SJCRH30 (cell line): ENCODE data around the gene ANKRD40. TPM values are rescaled to one million over a fixed set of nuclear protein-coding genes. Genes with fewer than 3 reads are reported as not detected.
"Not testable (repeated sequence)": the region's sequence is repeated elsewhere in the genome, so short reads cannot be mapped to it uniquely, and the experiment has no call there.

ENCODE experiments used
- DNase-seq, 2 experiments: peaks; one replicate each; pipeline ENCODE4 v3.0.0-alpha.2; 2015 to 2020
- H3K27ac ChIP-seq: fragments of 250-450 bp; sonication (Bioruptor Pico); 2 replicates; pipeline ENCODE4 v1.5.1; 2020; ENCODE audit warnings: mild to moderate bottlenecking, moderate library complexity
- H3K27me3 ChIP-seq: fragments of 250-450 bp; sonication (Bioruptor Pico); 2 replicates; pipeline ENCODE4 v1.5.1; 2020; ENCODE audit warnings: mild to moderate bottlenecking, moderate library complexity
- H3K36me3 ChIP-seq: fragments of 250-450 bp; sonication (Bioruptor Pico); 2 replicates; pipeline ENCODE4 v1.5.1; 2020; ENCODE audit warnings: mild to moderate bottlenecking, moderate library complexity
- H3K4me1 ChIP-seq: fragments of 250-450 bp; sonication (Bioruptor Pico); 2 replicates; pipeline ENCODE4 v1.5.1; 2020; ENCODE audit warnings: mild to moderate bottlenecking, moderate library complexity
- H3K4me3 ChIP-seq: fragments of 250-450 bp; sonication (Bioruptor Pico); 2 replicates; pipeline ENCODE4 v1.5.1; 2020; ENCODE audit warnings: mild to moderate bottlenecking, moderate library complexity
- H3K9me3 ChIP-seq: fragments of 250-450 bp; sonication (Bioruptor Pico); replicated peaks from 2 replicates; pipeline ENCODE4 v1.5.1; 2020; ENCODE audit warnings: mild to moderate bottlenecking, moderate library complexity
- total RNA-seq: library from RNA; depleted of rRNA; stranded (reverse); fragments of >200 nt; shearing (Covaris generic); gene quantifications from 2 replicates; pipeline ENCODE4 v1.2.3, GENCODE V29; 2014

ANKRD40 gene
- total RNA-seq, 1 experiment from 2014 or later: 48.1 TPM

- H3K4me3 ChIP-seq: no peak overlapping the region
- no peak overlapping the region for H3K27ac ChIP-seq
- peaks cover 23% of the 10 kb centered on the region for H3K4me1 ChIP-seq
- no peaks in the 10 kb centered on the region for H3K27me3 ChIP-seq
- DNase-seq: peak in 1 of 2 experiments; percentile 31
- no peaks in the 10 kb centered on the region; the same call in 1 of the 2 replicates for H3K36me3 ChIP-seq
- H3K9me3 ChIP-seq: no peaks in the 10 kb centered on the region
These were observed 22.9 kb downstream of the ANKRD40 start for GRCh38 chr17:50684612-50685333.

DNA sequence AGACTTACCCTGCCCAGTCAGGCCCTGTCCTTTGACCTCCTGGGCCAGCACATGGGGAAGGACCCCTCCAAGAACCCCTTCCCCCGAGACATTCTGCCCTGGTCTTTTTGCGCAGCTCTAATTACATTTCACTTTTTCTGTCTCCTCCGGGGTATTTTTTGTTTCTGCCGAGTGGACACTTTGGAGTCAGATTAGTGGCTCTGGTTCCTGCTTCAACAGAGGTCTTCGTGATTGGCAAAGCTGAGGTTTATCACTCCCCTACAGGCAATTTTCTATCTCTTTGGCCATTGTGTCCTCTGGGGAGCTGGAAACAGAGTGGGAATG lies 23.5 kb downstream of the ANKRD40 start:
- DNase-seq: no peak
- no peak overlapping the region for H3K27ac ChIP-seq
- H3K4me3 ChIP-seq: no peak overlapping the region
- no peaks in the 10 kb centered on the region; the same call in 1 of the 2 replicates for H3K36me3 ChIP-seq
- peaks cover 22% of the 10 kb centered on the region for H3K4me1 ChIP-seq
- no peaks in the 10 kb centered on the region for H3K9me3 ChIP-seq
- no peaks in the 10 kb centered on the region for H3K27me3 ChIP-seq

DNA sequence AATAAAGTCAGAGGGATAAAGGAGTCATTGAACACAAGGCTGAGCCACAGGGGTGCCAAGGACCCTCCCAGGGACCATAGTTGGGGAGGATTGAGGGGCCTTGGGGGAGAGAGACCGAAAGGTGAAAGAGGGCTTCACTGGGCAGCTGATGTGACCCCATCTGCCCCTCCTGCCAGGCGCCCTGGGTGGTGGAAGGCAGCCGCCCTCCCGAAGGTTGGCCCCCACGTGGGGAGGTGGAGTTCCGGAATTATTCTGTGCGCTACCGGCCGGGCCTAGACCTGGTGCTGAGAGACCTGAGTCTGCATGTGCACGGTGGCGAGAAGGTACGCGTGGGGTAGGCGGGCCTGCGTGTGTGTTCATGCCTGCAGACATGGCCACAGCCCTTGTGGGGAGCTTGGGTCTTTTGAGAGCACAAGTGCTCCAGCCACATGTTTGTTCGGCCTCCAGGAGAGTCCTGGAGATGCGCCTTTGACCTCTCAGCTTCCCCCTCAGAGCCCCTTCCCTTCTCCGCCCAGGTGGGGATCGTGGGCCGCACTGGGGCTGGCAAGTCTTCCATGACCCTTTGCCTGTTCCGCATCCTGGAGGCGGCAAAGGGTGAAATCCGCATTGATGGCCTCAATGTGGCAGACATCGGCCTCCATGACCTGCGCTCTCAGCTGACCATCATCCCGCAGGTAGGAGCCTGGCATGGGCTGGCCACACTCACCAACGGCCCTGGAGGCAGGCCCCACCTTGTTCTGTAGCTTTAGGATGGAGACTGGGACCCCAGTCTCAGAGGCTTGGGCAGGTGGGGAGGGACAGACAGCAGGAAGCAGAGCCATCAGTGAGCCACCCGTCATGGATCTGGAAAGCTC lies 24.1 kb downstream of the ANKRD40 start:
- Histone ChIP-seq H3K4me3 (no peak overlapping the region), H3K9me3 (no peaks in the 10 kb centered on the region), H3K27me3 (no peaks in the 10 kb centered on the region), H3K4me1 (peaks cover 18% of the 10 kb centered on the region), H3K36me3 (no peaks in the 10 kb centered on the region; the same call in 1 of the 2 replicates), H3K27ac (no peak overlapping the region)
- no peak for DNase-seq

DNA sequence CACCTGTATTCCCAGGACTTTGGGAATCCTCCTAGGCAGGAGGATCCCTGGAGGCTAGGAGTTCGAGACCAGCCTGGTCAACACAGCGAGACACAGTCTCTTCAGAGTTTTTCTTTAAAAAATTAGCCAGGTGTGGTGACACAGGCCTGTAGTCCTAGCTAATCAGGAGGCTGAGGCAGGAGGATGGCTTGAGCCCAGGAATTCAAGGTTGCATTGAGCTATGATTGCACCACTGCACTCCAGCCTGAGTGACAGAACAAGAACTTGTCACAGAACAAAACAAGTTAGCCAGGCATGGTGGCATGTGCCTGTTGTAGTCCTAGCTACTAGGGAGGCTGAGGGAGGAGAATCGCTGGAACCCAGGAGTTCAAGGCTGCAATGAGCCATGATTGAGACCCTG lies 24.8 kb downstream of the ANKRD40 start:
- Histone ChIP-seq H3K36me3 (no peaks in the 10 kb centered on the region; the same call in 1 of the 2 replicates), H3K9me3 (no peaks in the 10 kb centered on the region), H3K4me1 (peaks cover 18% of the 10 kb centered on the region), H3K27ac (no peak overlapping the region), H3K27me3 (no peaks in the 10 kb centered on the region), H3K4me3 (no peak overlapping the region)
- no peak for DNase-seq

DNA sequence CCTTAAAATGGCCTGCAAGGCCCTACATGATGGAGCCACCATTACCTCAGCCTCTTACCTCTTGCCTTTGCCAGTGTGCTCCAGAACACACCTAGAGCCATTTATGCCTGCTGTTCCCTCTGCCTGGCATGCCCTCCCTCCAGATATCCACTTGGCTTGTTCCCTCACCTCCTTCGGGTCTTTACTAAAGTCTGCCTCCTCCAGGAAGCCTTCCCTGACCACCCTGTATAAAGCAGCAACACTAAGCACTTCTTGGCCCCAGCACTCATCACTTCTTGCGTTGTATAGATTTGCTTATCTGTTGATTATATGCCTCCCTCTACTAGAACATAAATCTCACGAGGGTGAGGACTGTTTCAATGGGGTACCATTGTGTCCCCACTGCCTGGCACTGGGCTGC lies 25.3 kb downstream of the ANKRD40 start:
- H3K4me1 ChIP-seq: peaks cover 16% of the 10 kb centered on the region
- no peaks in the 10 kb centered on the region for H3K27me3 ChIP-seq
- H3K36me3 ChIP-seq: no peaks in the 10 kb centered on the region; the same call in 1 of the 2 replicates
- DNase-seq: no peak
- H3K27ac ChIP-seq: no peak overlapping the region
- no peaks in the 10 kb centered on the region for H3K9me3 ChIP-seq
- no peak overlapping the region for H3K4me3 ChIP-seq

- Histone ChIP-seq H3K27me3 (no peaks in the 10 kb centered on the region), H3K36me3 (no peaks in the 10 kb centered on the region; the same call in 1 of the 2 replicates), H3K9me3 (no peaks in the 10 kb centered on the region), H3K27ac (no peak overlapping the region), H3K4me1 (peaks cover 11% of the 10 kb centered on the region), H3K4me3 (no peak overlapping the region)
- DNase-seq: peak; percentile 61 to 80
These were observed 26.2 kb downstream of the ANKRD40 start for GRCh38 chr17:50681263-50682200.

- H3K9me3 ChIP-seq, H3K27ac ChIP-seq, H3K36me3 ChIP-seq, H3K4me1 ChIP-seq, DNase-seq, H3K4me3 ChIP-seq, H3K27me3 ChIP-seq: not testable (repeated sequence)
These were observed 27.0 kb downstream of the ANKRD40 start for GRCh38 chr17:50680543-50681262.

DNA sequence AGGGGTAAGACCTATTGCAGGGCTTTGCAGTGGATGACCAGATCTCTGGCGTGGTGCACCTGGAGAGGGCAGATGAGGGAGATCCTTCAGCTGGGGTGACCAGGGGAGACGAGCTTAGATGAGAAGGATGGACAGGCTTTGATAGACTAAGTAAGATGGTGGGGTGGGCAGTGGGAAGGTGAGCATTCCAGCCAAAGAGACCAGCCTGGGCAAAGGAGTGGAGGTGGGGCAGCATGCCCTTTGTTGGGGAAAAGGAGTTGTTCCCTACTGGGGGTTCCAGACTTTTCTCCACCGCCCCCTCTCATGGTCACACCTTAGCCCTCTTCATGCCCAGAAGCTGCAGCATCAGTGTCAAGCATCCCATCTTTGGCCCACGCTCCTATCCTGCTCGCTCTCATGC lies 27.6 kb downstream of the ANKRD40 start:
- H3K36me3 ChIP-seq: no peaks in the 10 kb centered on the region; the same call in 1 of the 2 replicates
- H3K27ac ChIP-seq: no peak overlapping the region
- H3K27me3 ChIP-seq: no peaks in the 10 kb centered on the region
- DNase-seq: no peak
- H3K4me3 ChIP-seq: no peak overlapping the region
- no peaks in the 10 kb centered on the region for H3K9me3 ChIP-seq
- peaks cover 6% of the 10 kb centered on the region for H3K4me1 ChIP-seq

DNA sequence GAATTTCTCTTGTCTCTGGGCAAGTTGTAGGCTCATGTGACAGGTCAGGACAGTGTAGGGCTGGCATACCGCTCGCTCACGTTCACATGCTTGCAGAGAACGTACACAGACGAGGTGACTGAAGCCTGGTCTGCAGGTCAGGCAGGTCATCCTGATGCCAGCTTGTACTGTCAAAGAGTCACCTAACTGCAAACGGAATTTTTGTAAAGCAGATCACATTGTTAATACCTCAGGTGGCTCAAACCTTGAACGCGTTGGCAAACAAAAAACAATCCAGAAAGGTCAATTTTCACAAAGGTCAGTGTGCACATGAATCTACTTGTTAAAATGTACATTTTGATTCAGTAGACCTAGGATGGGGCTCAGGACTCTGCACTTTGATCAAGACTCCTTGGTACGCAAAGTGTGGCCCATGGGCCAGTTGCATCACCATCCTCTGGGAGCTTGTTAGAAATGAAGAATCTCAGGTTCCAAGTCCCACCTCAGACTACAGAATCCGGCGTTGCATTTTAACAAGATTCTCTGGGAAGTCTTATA lies 28.6 kb downstream of the ANKRD40 start:
- no peak for DNase-seq
- Histone ChIP-seq H3K9me3 (no peaks in the 10 kb centered on the region), H3K27ac (no peak overlapping the region), H3K4me1 (no peaks in the 10 kb centered on the region), H3K27me3 (no peaks in the 10 kb centered on the region), H3K4me3 (no peak overlapping the region), H3K36me3 (no peaks in the 10 kb centered on the region; the same call in 1 of the 2 replicates)

- no peaks in the 10 kb centered on the region; the same call in 1 of the 2 replicates for H3K36me3 ChIP-seq
- H3K27ac ChIP-seq: no peak overlapping the region
- H3K4me3 ChIP-seq: no peak overlapping the region
- no peak for DNase-seq
- H3K4me1 ChIP-seq: no peaks in the 10 kb centered on the region
- no peaks in the 10 kb centered on the region for H3K9me3 ChIP-seq
- no peaks in the 10 kb centered on the region for H3K27me3 ChIP-seq
These were observed 29.8 kb downstream of the ANKRD40 start for GRCh38 chr17:50677851-50678375.

GRCh38 chr17:50676065-50676975 lies 31.4 kb downstream of the ANKRD40 start:
- Histone ChIP-seq H3K9me3 (no peaks in the 10 kb centered on the region), H3K4me1 (no peaks in the 10 kb centered on the region), H3K27ac (no peak overlapping the region), H3K4me3 (no peak overlapping the region), H3K36me3 (no peaks in the 10 kb centered on the region; the same call in 1 of the 2 replicates), H3K27me3 (no peaks in the 10 kb centered on the region)
- DNase-seq: no peak

DNA sequence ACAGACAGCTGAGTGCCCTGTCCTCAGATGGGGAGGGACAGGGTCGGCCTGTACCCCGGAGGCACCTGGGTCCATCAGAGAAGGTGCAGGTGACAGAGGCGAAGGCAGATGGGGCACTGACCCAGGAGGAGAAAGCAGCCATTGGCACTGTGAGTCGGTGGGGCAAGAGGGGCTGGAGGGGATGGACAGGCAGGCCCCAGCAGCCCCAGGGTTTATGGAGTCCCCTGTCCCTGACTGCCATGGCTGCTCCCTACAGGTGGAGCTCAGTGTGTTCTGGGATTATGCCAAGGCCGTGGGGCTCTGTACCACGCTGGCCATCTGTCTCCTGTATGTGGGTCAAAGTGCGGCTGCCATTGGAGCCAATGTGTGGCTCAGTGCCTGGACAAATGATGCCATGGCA lies 32.1 kb downstream of the ANKRD40 start:
- H3K4me1 ChIP-seq: no peaks in the 10 kb centered on the region
- DNase-seq: no peak
- H3K4me3 ChIP-seq: no peak overlapping the region
- H3K27me3 ChIP-seq: no peaks in the 10 kb centered on the region
- no peaks in the 10 kb centered on the region for H3K9me3 ChIP-seq
- H3K27ac ChIP-seq: no peak overlapping the region
- H3K36me3 ChIP-seq: no peaks in the 10 kb centered on the region

GRCh38 chr17:50675190-50675589 lies 32.5 kb downstream of the ANKRD40 start:
- no peak for DNase-seq
- Histone ChIP-seq H3K36me3 (no peaks in the 10 kb centered on the region), H3K27me3 (no peaks in the 10 kb centered on the region), H3K27ac (no peak overlapping the region), H3K4me1 (no peaks in the 10 kb centered on the region), H3K4me3 (no peak overlapping the region), H3K9me3 (no peaks in the 10 kb centered on the region)
